K562 (cell line): Measurements from ENCODE around the gene PICK1. TPM values are rescaled to one million over a fixed set of nuclear protein-coding genes. Genes with fewer than 3 reads are reported as not detected.

Source experiments
- ATAC-seq: fragments of 200-7000 bp; cut with Tn5 transposase; 3 replicates; pipeline ENCODE4 v1.9.1; 2020; ENCODE audit warnings: moderate library complexity
- BruUV-seq: library from RNA; stranded (reverse); fragments of 400-500 nt; replicated peaks from 2 replicates; lab custom pipeline; 2021; lab: Mats Ljungman, UMichigan
- CTCF ChIA-PET: fragments of 300-600 bp; formaldehyde crosslinking; extraction: SDS; loops from one replicate; lab custom pipeline; 2021; ENCODE audit warnings: low intra/inter-chr PET ratio; lab: Yijun Ruan, JAX
- POLR2A ChIA-PET: fragments of 300-600, 350-650 bp; sonication (Branson Sonifier 250); formaldehyde crosslinking; extraction: SDS; loops from one replicate; lab custom pipeline; 2021; ENCODE audit warnings: antibody characterized with exemption, inconsistent platforms; lab: Yijun Ruan, JAX
- DNase-seq, 4 experiments: peaks; one replicate each; pipeline versions ENCODE4 v3.0.0 to v3.0.0-alpha.2; 2011 to 2018; ENCODE audit warnings: low spot score in 3 of 4, mixed read lengths in 3 of 4; ENCODE audit errors: extremely low read depth in 1 of 4
- FAIRE-seq: peaks from 2 replicates; lab custom pipeline; 2011; peaks lifted over from hg19 to GRCh38; lab: Jason Lieb, UNC
- H2AFZ ChIP-seq: 2 replicates; pipeline ENCODE4 v1.6.0; 2011; ENCODE audit warnings: low read depth, low read length, control low read depth, inconsistent platforms
- H3K27ac ChIP-seq: fragments of 200-600 bp; 3 replicates; pipeline ENCODE4 v1.8.0; 2011; ENCODE audit warnings: low read depth, mild to moderate bottlenecking, control low read depth, inconsistent platforms, low read length, moderate library complexity, mixed read lengths; ENCODE audit errors: extremely low read depth
- H3K27me3 ChIP-seq, 2 experiments: fragments of 300-600 bp in 1 of 2; 2 replicates in 1 of 2; 3 replicates in 1 of 2; pipeline versions ENCODE4 v1.6.0 to v1.8.0; 2011; ENCODE audit warnings: inconsistent platforms in 2 of 2, low read length in 2 of 2, mild to moderate bottlenecking in 1 of 2, mixed read lengths in 1 of 2, moderate library complexity in 1 of 2; ENCODE audit not compliant: control insufficient read depth in 2 of 2, insufficient read depth in 2 of 2
- H3K36me3 ChIP-seq: fragments of 300-600 bp; 3 replicates; pipeline ENCODE4 v1.8.0; 2011; ENCODE audit warnings: mild to moderate bottlenecking, low read length, inconsistent platforms; ENCODE audit not compliant: control insufficient read depth, insufficient read depth
- H3K4me1 ChIP-seq, 2 experiments: fragments of 200-600 bp in 1 of 2; replicated peaks in 1 of 2; 2 replicates in 1 of 2; 3 replicates in 1 of 2; pipeline versions ENCODE4 v1.5.1 to v1.8.0; 2011; ENCODE audit warnings: inconsistent platforms in 2 of 2, low read length in 2 of 2, mild to moderate bottlenecking in 1 of 2, mixed read lengths in 1 of 2, moderate library complexity in 1 of 2; ENCODE audit not compliant: control insufficient read depth in 2 of 2, insufficient read depth in 2 of 2
- H3K4me2 ChIP-seq: 2 replicates; pipeline ENCODE4 v1.6.1; 2011; ENCODE audit warnings: low read length, control low read depth, inconsistent platforms, mixed read lengths; ENCODE audit not compliant: insufficient read depth
- H3K4me3 ChIP-seq: fragments of 200-600 bp; sonication (generic), shearing (Covaris generic); 2 replicates; pipeline ENCODE4 v1.5.1; 2016; ENCODE audit warnings: control low read depth, inconsistent platforms
- H3K79me2 ChIP-seq: fragments of 200-600 bp; 3 replicates; pipeline ENCODE4 v1.8.0; 2011; ENCODE audit warnings: low read length, inconsistent platforms; ENCODE audit not compliant: control insufficient read depth, insufficient read depth
- H3K9ac ChIP-seq, 2 experiments: 2 replicates each; pipeline versions ENCODE4 v1.6.0 to v1.6.1; 2011; ENCODE audit warnings: low read depth in 2 of 2, low read length in 2 of 2, control low read depth in 1 of 2, inconsistent platforms in 1 of 2, mild to moderate bottlenecking in 1 of 2, mixed read lengths in 1 of 2; ENCODE audit not compliant: insufficient read depth in 1 of 2
- H3K9me1 ChIP-seq: one replicate; pipeline ENCODE4 v1.6.0; 2011; ENCODE audit warnings: inconsistent platforms, mild to moderate bottlenecking, low read length, moderate library complexity; ENCODE audit not compliant: control insufficient read depth, insufficient read depth
- H3K9me3 ChIP-seq: replicated peaks from 2 replicates; pipeline ENCODE4 v1.5.1; 2011; ENCODE audit warnings: low read depth, low read length, inconsistent platforms; ENCODE audit not compliant: control insufficient read depth, insufficient read depth
- H4K20me1 ChIP-seq: replicated peaks from 2 replicates; pipeline ENCODE4 v1.6.1; 2011; ENCODE audit warnings: low read length, inconsistent platforms, mixed read lengths; ENCODE audit not compliant: control insufficient read depth, insufficient read depth
- COPS2 ChIP-seq: fragments of 450-650 bp; conservative IDR thresholded peaks from 2 replicates; pipeline ENCODE4 v1.6.1; 2016; ENCODE audit warnings: mild to moderate bottlenecking, moderate library complexity
- MNT ChIP-seq, 2 experiments: fragments of 450-650 bp; conservative IDR thresholded peaks; 2 replicates each; pipeline ENCODE4 v1.6.1; 2017; ENCODE audit warnings: mild to moderate bottlenecking in 2 of 2, moderate library complexity in 2 of 2
- NCOR1 ChIP-seq: fragments of 450-650 bp; IDR thresholded peaks from 2 replicates; pipeline ENCODE4 v1.6.1; 2016; ENCODE audit warnings: mild to moderate bottlenecking, moderate library complexity
- ZNF277 ChIP-seq: fragments of 250-450 bp; sonication (Bioruptor Pico); IDR thresholded peaks from 2 replicates; pipeline ENCODE4 v1.8.0; 2022; ENCODE audit warnings: inconsistent platforms, mild to moderate bottlenecking, moderate library complexity, borderline replicate concordance
- ZNF445 ChIP-seq: fragments of 250-450 bp; sonication (Bioruptor Pico); IDR thresholded peaks from 2 replicates; pipeline ENCODE4 v1.4.0; 2020; ENCODE audit warnings: low read depth, mild to moderate bottlenecking, moderate library complexity
- WGBS: fragments of 100-300 bp; shearing (Covaris generic); methylation state at CpG from one replicate; pipeline ENCODE4 v1.1.6; 2016; ENCODE audit warnings: low coverage, mixed read lengths; ENCODE audit not compliant: insufficient coverage; ENCODE audit errors: missing lambda C conversion rate; 5-methylcytosine and 5-hydroxymethylcytosine counted together
- in situ Hi-C: fragments of 300-500 bp; cut with MboI; formaldehyde crosslinking; loops from 4 replicates; pipeline ENCODE4 v1.15.0; 2018; ENCODE audit warnings: inconsistent platforms, mixed read lengths
- intact Hi-C: fragments of 100-400 bp; cut with micrococcal nuclease; formaldehyde crosslinking; loops from 2 replicates; pipeline ENCODE4 v1.14.2; 2022
- polyA plus RNA-seq, 8 experiments: library from polyadenylated mRNA; depleted of rRNA in 4 of 8; stranded (reverse) in 5 of 8; unstranded in 3 of 8; fragments of >200 nt; fragmentation: Nextera tagmentation in 2 of 8; fragmentation: Illumina TruSeq in 1 of 8; extraction: Ambion mirVana in 2 of 8; extraction: Trizol in 1 of 8; gene quantifications; 2 replicates each; pipeline versions ENCODE4 v1.2.1 to v1.2.3, GENCODE V29; 2011 to 2014; ENCODE audit warnings: inconsistent platforms in 1 of 8, missing spikeins in 1 of 8
- total RNA-seq, 7 experiments: library from RNA; depleted of rRNA in 6 of 7; stranded (reverse); fragments of >200 nt in 6 of 7; fragmentation: Illumina TruSeq in 2 of 7; extraction: Trizol in 2 of 7; gene quantifications; 2 replicates each; pipeline versions ENCODE4 v1.2.1 to v1.2.3, GENCODE V29; 2011 to 2021; ENCODE audit warnings: low replicate concordance in 1 of 7

The PICK1 gene
- total and polyA plus RNA-seq, 9 of the 15 experiments (the other 6 are each of a cell fraction or from before 2014, with no cell fraction given): 0.06 to 11.0 (median 7.9) TPM; not detected in 1

DNA sequence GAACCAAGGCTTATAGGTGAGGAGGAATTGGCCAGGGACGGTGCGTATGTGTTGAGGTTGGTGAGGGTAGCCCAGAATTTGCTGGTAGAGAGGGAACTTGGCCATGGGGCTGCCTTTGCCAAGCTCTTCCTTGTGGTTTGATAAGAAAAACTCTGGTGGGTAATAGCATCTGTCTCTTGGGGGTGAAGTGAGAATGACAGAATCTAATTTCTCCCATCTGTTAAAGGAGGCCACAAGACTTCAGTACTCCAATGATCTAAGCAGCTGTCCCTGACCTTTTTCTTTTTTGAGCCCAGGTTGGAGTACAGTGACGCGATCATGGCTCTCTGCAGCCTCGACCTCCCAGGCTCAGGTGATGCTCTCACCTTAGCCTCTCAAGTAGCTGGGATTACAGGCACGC, 36.0 kb upstream of the PICK1 start:
- ChIA-PET CTCF (no interaction called here), POLR2A (interaction anchor here (0.7 kb wide), 1 partner anchor 115 kb away, joined by 4 read pairs; no protein-coding TSS in a partner anchor)
- Histone ChIP-seq H3K4me3 (no peak overlapping the region), H2AFZ (no peak overlapping the region), H3K9me1 (no peaks in the 10 kb centered on the region), H3K79me2 (no peaks in the 10 kb centered on the region), H3K4me2 (no peak overlapping the region), H3K9me3 (no peaks in the 10 kb centered on the region), H3K27ac (no peak overlapping the region), H3K9ac (no peak overlapping the region), H3K4me1 (peaks cover 10 to 24% of the 10 kb centered on the region in 2 experiments; a peak in 4 of 5 replicates), H3K27me3 (no peaks in the 10 kb centered on the region; a peak in 1 of 5 replicates), H4K20me1 (no peaks in the 10 kb centered on the region), H3K36me3 (no peaks in the 10 kb centered on the region)
- in situ Hi-C loops (no loop called here), intact Hi-C loops (loop anchor here (10.0 kb wide), 1 partner anchor 66 kb away; the partner anchor contains the start of genes C22orf23 and POLR2F)
- DNase-seq (no peak), ATAC-seq (no peak), FAIRE-seq (no peak)
- BruUV-seq: no TSS peak
- 49% methylated on average over 5 of the region's 6 CpGs for WGBS
- TF ChIP-seq ZNF277 (CRISPR knock-in tag) (no peak), ZNF445 (CRISPR knock-in tag) (no peak), COPS2 (no peak), NCOR1 (no peak), MNT (conservative IDR thresholded peaks at IDR 0.05) (no peak)
